Ovary (tissue), 9 donors: Measurements from ENCODE around the gene NOL7. TPM values are rescaled to one million over a fixed set of nuclear protein-coding genes. Genes with fewer than 3 reads are reported as not detected.

Experiments used
- DNase-seq, 5 donors: peaks; one replicate each; pipeline ENCODE4 v3.0.0-alpha.2; 2019 to 2020
- H3K27ac ChIP-seq, 2 donors: fragments of 200-600 bp; one replicate each; pipeline versions ENCODE4 v1.5.1 to v1.8.0; 2019 to 2022
- H3K27me3 ChIP-seq: fragments of 200-600 bp; one replicate; pipeline ENCODE4 v1.8.0; 2022
- H3K36me3 ChIP-seq: fragments of 200-600 bp; sonication (generic); one replicate; pipeline ENCODE4 v1.5.1; 2019
- H3K4me1 ChIP-seq: one replicate; pipeline ENCODE4 v1.8.1; 2013; ENCODE audit warnings: mild to moderate bottlenecking, moderate library complexity; ENCODE audit not compliant: insufficient read depth
- H3K4me3 ChIP-seq: fragments of 200-600 bp; sonication (generic); one replicate; pipeline ENCODE4 v1.5.1; 2017
- H3K9me3 ChIP-seq, 2 donors: fragments of 200-600 bp in 1 of 2; sonication (generic) in 1 of 2; one replicate each; pipeline versions ENCODE4 v1.5.1 to v1.8.1; 2013 to 2019; ENCODE audit warnings: mild to moderate bottlenecking in 1 of 2, moderate library complexity in 1 of 2
- EP300 ChIP-seq: sonication (generic); formaldehyde crosslinking; IDR thresholded peaks from one replicate; pipeline ENCODE4 v1.6.1; 2017; ENCODE audit warnings: antibody characterized with exemption
- POLR2A ChIP-seq: fragments of 450-650 bp; IDR thresholded peaks from one replicate; pipeline ENCODE4 v1.6.1; 2017; ENCODE audit warnings: antibody characterized with exemption, mild to moderate bottlenecking, moderate library complexity
- WGBS, 3 donors: extraction: QIAGEN DNeasy Blood & Tissue Kit in 1 of 3; methylation state at CpG; one replicate each; pipeline versions ENCODE4 v1.1.5 to v1.1.7; 2013 to 2017; 5-methylcytosine and 5-hydroxymethylcytosine counted together
- intact Hi-C, 4 donors: fragments of 100-400 bp; cut with DNase I; formaldehyde crosslinking; loops; one replicate each; pipeline versions ENCODE4 v1.11.0 to v1.15.1; 2022 to 2023
- polyA plus RNA-seq, 2 donors: library from polyadenylated mRNA; stranded (reverse); fragments of 200-250 nt in 1 of 2; fragments of 350-450 nt in 1 of 2; fragmentation: Illumina TruSeq in 1 of 2; extraction: RNeasy Lipid Tissue Mini Kit (QIAGEN cat#74804) in 1 of 2; gene quantifications; one replicate each; pipeline ENCODE4 v1.2.3, GENCODE V29; 2013 to 2014
- total RNA-seq, 7 donors: library from RNA; depleted of rRNA in 2 of 7; stranded (reverse); fragments of >200 nt in 2 of 7; fragmentation: NEBNext Ultra II Directional in 3 of 7; extraction: Animal tissue kit (Norgen Biotek cat#: 25700) in 3 of 7; gene quantifications; one replicate each; pipeline versions ENCODE4 v1.1.0 to v1.2.4, GENCODE V29; 2016 to 2023
- TF ChIP-seq, protein P1 (sequence below), 3 donors: fragments of 450-650 bp in 2 of 3; fragments of 200-600 bp in 1 of 3; IDR thresholded peaks; one replicate each; pipeline versions ENCODE4 v1.5.1 to v1.8.0; 2016 to 2022; ENCODE audit warnings: antibody characterized with exemption in 3 of 3, mild to moderate bottlenecking in 1 of 3
- donor health status: DM: no; HTN: no; CAD: no; lungs with moderate emphysema.
- donor health status: DM: no; HTN: no; CAD: no.
- donor health status: Bipolar disorder and iron deficiency.
- donor health status: DM: yes; HTN: yes; CAD: no.
- donor health status: DM: no; HTN: no; CAD: no.
- donor health status: DM: yes; HTN: yes; CAD: no.

NOL7 gene
- total and polyA plus RNA-seq, 9 donors, result 49.3 to 77.7 (median 62.6) TPM

DNA sequence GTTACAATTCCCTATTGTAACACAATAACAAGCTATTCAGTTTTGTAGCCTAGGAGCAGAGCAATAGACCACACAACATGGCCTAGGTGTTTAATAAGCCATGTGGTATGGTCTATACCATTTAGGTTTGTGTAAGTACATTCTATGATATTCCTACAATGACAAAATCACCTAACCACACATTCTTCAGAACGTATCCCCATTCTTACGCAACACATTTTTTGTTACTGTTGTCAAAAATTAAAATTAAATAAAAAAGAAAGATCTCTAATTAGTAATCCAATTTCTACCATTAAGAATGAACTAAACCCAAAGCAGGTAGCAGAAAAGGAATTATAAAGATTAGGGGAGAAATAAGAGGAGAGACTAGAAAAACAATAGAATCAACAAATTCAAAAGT, 52.5 kb downstream of the NOL7 start:
- H3K36me3 ChIP-seq, result no peaks in the 10 kb centered on the region
- no peak for TF ChIP-seq POLR2A
- TF ChIP-seq, protein P1, sequence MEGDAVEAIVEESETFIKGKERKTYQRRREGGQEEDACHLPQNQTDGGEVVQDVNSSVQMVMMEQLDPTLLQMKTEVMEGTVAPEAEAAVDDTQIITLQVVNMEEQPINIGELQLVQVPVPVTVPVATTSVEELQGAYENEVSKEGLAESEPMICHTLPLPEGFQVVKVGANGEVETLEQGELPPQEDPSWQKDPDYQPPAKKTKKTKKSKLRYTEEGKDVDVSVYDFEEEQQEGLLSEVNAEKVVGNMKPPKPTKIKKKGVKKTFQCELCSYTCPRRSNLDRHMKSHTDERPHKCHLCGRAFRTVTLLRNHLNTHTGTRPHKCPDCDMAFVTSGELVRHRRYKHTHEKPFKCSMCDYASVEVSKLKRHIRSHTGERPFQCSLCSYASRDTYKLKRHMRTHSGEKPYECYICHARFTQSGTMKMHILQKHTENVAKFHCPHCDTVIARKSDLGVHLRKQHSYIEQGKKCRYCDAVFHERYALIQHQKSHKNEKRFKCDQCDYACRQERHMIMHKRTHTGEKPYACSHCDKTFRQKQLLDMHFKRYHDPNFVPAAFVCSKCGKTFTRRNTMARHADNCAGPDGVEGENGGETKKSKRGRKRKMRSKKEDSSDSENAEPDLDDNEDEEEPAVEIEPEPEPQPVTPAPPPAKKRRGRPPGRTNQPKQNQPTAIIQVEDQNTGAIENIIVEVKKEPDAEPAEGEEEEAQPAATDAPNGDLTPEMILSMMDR (IDR thresholded peaks at IDR 0.05), result no peak
- no peak for TF ChIP-seq EP300
- WGBS, 3 donors, result 92 to 98% (median 95%) methylated on average over 2 of the region's 2 CpGs

DNA sequence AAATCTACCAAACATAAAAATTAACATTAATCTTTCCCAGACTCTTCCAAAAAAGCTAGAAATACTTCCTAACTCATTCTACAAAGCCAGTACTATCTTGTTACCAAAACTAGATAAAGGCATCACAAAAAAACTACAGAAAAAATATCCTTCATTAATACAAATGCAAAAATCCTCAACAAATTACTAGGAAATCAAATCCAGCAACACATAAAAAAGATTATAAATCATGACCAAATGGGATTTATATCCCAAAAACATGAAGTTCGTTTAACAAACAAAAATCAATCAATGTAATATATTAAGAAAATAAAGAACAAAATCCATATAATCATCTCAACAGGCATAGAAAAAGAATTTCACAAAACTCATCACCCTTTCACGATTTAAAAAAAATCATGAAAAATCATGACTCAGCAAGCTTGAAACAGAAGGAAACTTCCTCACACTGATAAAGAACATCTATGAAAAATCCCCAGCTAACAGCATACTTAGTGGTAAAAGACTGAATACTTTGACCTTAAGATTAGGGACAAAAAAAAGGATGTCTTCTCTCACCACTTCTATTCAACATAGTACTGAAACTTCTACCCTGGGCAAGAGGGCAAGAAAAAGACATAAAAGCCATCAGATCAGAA, 53.3 kb downstream of the NOL7 start:
- Histone ChIP-seq H3K4me1 (no peaks in the 10 kb centered on the region), H3K9me3 (no peaks in the 10 kb centered on the region), H3K36me3 (no peaks in the 10 kb centered on the region), H3K4me3 (no peak overlapping the region), H3K27ac (no peak overlapping the region), H3K27me3 (no peaks in the 10 kb centered on the region)
- no peak for DNase-seq
- WGBS, 3 donors, result 70 to 85% (median 79%) methylated on average over 2 of the region's 2 CpGs
- intact Hi-C loops, result no loop called here
- TF ChIP-seq, protein P1 (IDR thresholded peaks at IDR 0.05), result no peak
- TF ChIP-seq POLR2A, result no peak

More for the DNA sequence above, 52.5 kb downstream of the NOL7 start:
- no peak for DNase-seq
- Histone ChIP-seq H3K27me3 (no peaks in the 10 kb centered on the region), H3K4me3 (no peak overlapping the region), H3K27ac (no peak overlapping the region), H3K9me3 (no peaks in the 10 kb centered on the region), H3K4me1 (no peaks in the 10 kb centered on the region)
- intact Hi-C loops, result no loop called here

DNA sequence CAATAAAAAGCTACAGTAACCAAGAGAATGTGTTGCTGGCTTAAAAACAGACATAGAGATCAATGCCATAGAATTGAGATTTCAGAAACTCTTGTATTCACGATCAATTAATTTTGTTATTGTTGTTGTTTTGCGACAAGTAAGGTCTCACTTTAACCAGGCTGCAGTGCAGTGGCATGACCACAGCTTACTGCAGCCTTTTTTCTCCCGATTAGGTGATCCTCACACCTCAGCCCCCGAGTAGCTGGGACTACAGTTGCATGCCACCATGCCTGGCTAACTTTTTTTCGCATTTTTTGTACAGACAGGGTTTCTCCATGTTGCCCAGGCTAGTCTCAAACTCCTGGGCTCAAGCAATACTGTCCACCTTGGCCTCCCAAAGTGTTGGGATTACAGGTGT, 54.3 kb downstream of the NOL7 start:
- no peak overlapping the region for H3K27ac ChIP-seq
- DNase-seq, result no peak
- TF ChIP-seq EP300, result no peak
- TF ChIP-seq POLR2A, result no peak
- TF ChIP-seq, protein P1 (IDR thresholded peaks at IDR 0.05), result no peak
- no peak overlapping the region for H3K4me3 ChIP-seq
- 97 to 98% (median 97%) methylated on average over 5 of the region's 5 CpGs for WGBS, 3 donors
- H3K9me3 ChIP-seq, result no peaks in the 10 kb centered on the region
- intact Hi-C loops, result no loop called here
- no peaks in the 10 kb centered on the region for H3K27me3 ChIP-seq
- H3K36me3 ChIP-seq, result no peaks in the 10 kb centered on the region
- no peaks in the 10 kb centered on the region for H3K4me1 ChIP-seq

Other genes with a start within 250 kb of the NOL7 start
- 1 to 10 TPM; 1.4 to 9.2 (median 3.7) TPM for gene GFOD1, start 127.7 kb upstream of the NOL7 start, total RNA-seq
- 1 to 10 TPM; 2.1 to 5.2 TPM for gene GFOD1, start 127.7 kb upstream of the NOL7 start, polyA plus RNA-seq
- gene SIRT5, start 40.7 kb upstream of the NOL7 start, total RNA-seq, result 10 to 100 TPM in 6 of 7 donors, 1 to 10 TPM in 1; 9.9 to 22.2 (median 13.0) TPM
- 10 to 100 TPM in 1 of 2 donors, 1 to 10 TPM in 1; 7.3 to 19.1 TPM for gene SIRT5, start 40.7 kb upstream of the NOL7 start, polyA plus RNA-seq
- 10 to 100 TPM; 26.5 to 40.8 (median 37.0) TPM for gene RANBP9, start 96.5 kb downstream of the NOL7 start, total RNA-seq
- 10 to 100 TPM; 24.8 to 50.6 TPM for gene RANBP9, start 96.5 kb downstream of the NOL7 start, polyA plus RNA-seq
- 10 to 100 TPM in 3 of 7 donors, 1 to 10 TPM in 4; 5.1 to 12.8 (median 9.3) TPM for gene MCUR1, start 199.2 kb downstream of the NOL7 start, total RNA-seq
- gene MCUR1, start 199.2 kb downstream of the NOL7 start, polyA plus RNA-seq, result 10 to 100 TPM in 1 of 2 donors, 1 to 10 TPM in 1; 5.4 to 20.0 TPM